ENCODE measurements around the gene KCNQ1. TPM values are rescaled to one million over a fixed set of nuclear protein-coding genes. Genes with fewer than 3 reads are reported as not detected.

The KCNQ1 gene
- total RNA-seq, 1 donor from 2014 or later, result 43.0 TPM

DNA sequence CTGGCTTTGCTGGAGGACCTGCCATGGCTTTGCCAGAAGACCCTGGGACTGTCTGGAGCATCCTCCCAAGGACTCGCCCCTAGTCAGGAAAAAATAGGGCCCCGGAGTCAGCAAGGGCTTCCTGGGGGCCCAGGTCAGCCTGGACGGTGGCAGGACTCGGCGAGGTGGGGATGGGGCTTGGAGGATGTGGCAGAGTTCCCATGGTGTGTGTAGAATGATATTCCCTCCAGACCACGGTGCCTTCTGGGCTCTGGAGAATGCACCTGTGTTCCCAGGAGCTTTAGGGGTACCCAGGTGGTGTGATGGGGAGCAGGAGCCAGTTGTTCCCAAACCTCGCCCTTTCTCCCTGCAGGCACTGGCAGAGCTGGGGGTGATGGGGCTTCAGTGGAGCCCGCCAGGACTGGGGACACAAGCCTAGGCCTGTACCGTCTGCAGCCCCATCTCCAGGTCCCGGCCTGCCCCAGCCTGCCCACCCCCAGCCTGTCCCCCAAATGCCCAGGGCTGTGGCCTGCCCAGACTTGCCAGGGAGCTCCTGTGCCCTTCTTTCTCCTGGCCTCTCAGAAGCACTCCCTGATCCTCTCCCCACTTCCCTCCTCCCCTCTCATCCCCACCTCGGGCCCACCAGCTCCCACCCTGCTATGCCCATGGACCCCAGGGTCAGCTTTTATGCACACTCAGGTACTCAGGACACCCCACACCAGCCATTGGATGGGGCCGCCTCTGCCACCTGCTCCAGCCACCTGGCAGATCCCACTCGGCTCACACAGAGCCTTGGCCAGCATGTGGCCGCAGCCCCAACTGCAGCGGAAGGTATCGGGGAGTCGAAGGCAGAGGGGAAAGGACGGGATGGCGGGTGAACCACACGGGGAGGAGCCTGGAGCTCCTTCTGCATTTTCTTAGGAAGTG is 358.6 kb downstream of the KCNQ1 start:
- intact Hi-C loops (cut with DNase I), result no loop called here
- peak; percentile 74 for DNase-seq (ENCODE audit: low spot score)

DNA sequence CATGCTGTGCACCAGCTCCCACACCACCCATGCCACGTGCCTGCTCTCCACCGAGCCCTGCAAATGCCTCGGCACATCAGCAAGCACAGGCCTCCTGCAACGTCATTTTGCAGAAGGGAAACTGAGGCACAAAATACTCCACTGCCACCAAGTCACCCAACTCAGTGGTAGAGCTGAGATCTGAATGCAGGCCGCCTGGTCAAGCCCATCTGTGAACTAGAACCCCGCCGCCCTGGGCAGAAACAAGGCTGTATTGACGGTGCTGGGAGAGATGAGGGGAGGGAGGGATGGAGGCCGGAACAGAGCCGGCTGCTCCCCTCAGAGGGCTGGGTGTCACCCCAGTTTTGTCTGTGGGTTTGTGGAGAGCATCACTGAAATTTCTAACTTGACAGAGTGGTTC is 359.4 kb downstream of the KCNQ1 start:
- no peak for DNase-seq (ENCODE audit: low spot score)

DNA sequence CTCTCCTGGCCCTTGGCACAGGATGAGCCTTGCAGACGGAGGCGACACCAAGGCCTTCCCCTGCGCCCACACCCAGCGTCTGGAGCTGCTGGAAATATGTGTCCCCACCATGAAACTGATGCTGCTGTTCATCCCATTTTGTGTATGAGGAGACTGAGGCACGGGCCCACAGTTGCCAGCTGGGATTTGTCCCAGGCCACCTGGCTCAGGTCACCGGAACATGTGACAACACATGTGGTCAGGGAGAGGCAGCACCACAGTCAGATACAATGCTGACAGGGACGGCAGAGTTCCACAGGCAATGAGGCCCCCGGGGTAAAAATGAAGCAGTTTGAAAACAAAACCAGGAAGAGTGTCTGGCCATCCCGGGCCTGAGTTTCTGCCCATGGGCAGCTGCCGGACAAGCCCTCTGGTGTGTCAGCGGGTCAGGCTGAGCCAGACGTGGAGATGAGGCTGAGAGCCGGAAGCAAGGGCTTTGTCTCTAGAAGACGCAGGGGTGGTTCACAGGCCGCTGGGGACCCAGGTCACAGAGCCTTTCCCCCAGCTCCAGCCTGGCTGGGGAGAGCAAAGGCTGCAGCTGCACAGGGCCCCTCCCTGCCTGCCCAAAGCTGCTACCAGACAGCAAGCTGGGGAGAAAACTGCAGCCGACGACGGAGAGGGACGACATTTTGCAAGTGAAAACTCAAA is 360.0 kb downstream of the KCNQ1 start:
- peak; percentile 80 for DNase-seq (ENCODE audit: low spot score)
- intact Hi-C loops (cut with DNase I), result no loop called here

More for the DNA sequence above, 359.4 kb downstream of the KCNQ1 start:
- intact Hi-C loops (cut with DNase I), result no loop called here

DNA sequence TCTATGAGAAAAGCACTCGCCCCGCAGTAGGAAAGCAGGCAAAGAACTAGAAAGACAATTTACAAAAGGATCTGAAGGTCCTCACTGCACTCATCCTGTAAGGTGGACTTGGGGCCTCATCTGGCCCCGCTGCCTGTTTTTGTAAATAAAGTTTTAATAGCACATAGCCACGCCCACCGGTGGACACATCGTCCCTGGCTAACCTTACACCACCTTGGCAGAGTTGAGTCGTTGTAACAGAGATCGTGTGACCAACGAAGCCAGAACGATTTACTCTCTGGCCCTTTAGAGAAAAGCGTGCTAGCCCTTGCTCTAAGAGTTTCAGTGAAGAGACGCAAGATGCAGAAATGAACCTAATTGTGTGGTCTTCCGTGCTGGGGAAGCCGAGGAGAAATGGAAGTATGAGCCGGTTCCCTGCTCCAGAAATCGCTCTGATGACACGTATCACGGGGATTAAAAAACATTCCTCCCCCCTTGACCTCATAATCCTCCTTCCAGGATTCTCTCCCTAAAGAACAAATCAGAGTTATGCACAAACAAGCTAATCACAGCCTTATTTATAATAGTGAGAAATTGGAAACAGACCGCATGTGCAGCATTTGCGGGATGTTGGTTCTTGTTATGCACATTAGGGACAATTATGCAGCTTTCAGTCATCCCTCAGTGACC is 360.7 kb downstream of the KCNQ1 start:
- no peak for DNase-seq (ENCODE audit: low spot score)
- intact Hi-C loops (cut with DNase I), result no loop called here

DNA sequence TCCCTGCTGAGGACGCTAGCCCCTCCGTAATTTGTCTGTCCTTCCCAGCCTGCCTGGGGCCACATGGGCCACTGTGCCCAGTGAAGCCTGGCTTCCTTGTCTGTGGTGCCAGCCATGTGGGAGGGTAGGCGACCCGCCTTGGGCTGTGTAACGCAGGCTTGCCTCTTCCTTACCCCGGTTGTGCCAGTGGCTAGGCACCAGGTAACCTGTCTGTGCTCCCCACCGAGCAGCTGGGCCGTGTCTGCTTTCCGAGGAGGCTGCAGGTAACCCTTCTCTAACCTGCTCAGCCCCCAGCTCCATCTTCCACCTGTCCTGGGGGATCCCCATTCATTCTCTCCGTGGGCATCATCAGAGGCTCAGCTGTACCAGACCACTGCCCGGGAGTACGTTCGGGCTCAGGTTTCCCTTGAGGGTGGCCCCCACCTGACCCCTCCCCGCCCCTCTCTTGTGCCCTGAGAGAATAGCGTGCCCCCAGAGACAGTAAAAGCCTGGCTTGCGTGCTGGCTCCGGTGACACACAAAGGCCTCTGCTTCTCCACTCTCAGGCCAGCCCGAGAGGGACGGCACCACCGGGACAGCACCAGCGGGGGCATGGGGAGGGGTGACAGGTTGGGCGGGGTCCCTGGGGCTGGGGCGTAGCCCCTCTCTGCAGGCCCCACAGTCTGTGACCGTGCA is 361.7 kb downstream of the KCNQ1 start:
- DNase-seq (ENCODE audit: low spot score), result peak; percentile 70
- intact Hi-C loops (cut with DNase I), result no loop called here

DNA sequence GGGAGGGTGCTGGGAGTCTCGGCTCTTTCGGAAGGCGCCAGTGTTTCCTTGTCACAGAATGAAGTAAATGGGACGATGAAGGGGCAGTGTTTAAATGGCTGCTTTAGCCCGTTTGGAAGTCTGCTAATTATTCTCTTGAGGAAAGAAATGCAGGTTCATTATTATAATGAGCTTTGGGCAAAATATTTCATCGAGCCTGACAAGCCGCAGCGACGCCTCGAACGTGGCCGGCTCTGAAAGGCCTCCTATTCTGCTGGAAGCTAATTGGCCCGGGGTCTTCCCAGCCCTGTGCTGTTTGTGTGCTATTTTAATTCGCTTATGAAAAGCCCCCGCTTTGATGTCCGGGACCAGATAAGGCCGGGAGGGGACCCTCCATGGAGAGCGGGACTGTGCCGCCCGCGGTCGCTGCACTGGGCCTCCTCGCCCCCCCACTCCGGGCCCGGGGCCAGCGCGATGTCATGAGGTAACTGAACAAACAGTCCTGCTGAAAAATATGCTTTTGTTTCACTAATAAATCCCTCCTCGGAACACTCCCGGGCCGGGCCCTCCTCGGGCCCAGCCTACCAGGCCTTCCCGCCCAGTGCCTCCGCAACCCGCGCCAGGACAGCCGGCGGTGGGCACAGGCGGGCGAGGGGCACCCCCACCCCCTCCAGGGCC is 362.3 kb downstream of the KCNQ1 start:
- DNase-seq (ENCODE audit: low spot score), result peak; percentile 76
- intact Hi-C loops (cut with DNase I), result no loop called here

DNA sequence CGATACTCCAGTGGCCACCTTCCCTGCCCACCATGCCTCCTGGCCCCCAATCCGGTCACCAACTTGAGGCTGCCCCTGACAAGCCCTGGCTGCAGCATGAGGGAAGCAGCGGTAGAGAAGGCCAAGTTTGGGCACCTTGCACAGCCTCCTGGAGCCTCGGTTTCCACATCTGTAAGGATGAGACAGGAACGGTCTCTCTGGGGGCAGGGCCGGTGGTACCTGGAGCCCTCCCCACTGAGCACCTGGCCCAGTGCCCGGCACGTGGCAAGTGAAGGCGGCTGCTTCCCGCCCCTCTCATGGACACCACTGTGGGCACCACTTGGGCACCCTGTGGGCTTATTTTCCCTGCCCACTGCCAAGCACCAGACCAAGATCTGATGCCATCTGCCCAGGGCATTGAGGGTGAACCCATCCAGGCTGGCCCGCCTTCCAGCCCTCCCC is 363.0 kb downstream of the KCNQ1 start:
- peak; percentile 66 for DNase-seq (ENCODE audit: low spot score)
- intact Hi-C loops (cut with DNase I), result no loop called here

GRCh38 chr11:2808850-2809846 is 364.3 kb downstream of the KCNQ1 start:
- intact Hi-C loops (cut with DNase I), result no loop called here

GRCh38 chr11:2809854-2810253 is 365.0 kb downstream of the KCNQ1 start:
- intact Hi-C loops (cut with DNase I), result loop anchor here (5.0 kb wide), 1 partner anchor 77 kb away; the partner anchor contains the start of gene CDKN1C

More at GRCh38 chr11:2808850-2809846, 364.3 kb downstream of the KCNQ1 start:
- peak; percentile 47 for DNase-seq (ENCODE audit: low spot score)

DNA sequence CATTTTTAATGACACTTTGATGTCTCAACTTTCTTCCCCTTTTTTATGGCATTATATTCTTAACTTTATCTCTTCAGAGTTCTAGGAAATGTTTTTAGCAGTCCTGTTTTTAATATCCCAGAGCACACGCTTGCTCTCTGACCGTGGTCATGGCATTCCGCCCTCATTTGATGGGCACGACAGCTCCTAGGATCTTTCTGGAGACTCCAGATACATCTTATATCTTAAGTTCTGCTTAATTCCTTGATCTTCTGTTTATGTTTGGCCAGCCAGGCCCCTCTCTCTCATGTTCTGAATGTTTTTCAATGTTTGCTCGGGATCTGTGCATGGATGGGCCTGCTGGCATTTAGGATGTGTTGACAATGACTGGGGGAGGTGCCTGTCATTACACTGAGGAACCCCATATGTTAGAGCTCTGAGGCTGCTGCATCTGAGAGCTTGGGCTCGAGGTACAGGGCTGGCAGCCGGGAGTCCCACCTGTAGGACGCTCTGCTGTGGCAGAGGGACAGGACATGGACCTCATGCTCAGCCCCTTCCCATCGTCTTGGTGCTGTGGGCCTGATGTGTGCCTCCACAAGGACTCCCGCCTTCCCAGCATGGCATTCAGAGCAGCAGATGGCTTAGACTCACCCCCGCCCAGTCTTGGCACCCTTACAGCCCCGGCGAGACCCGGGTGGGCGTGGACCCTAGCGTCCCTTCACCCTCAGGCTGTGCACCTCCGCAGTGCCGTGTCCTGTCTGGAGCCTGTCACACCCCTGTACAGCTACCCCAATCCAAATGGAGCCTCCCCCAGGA is 365.8 kb downstream of the KCNQ1 start:
- intact Hi-C loops (cut with DNase I), result loop anchor here (5.0 kb wide), 1 partner anchor 77 kb away; the partner anchor contains the start of gene CDKN1C
- no peak for DNase-seq (ENCODE audit: low spot score)

More at GRCh38 chr11:2809854-2810253, 365.0 kb downstream of the KCNQ1 start:
- DNase-seq (ENCODE audit: low spot score), result no peak

- no peak for DNase-seq (ENCODE audit: low spot score)
- intact Hi-C loops (cut with DNase I), result loop anchor here (5.0 kb wide), 1 partner anchor 76 kb away; the partner anchor contains the start of gene CDKN1C
Measured at GRCh38 chr11:2811206-2812091, 366.6 kb downstream of the KCNQ1 start.

- intact Hi-C loops (cut with DNase I), result loop anchor here (5.0 kb wide), 1 partner anchor 75 kb away; the partner anchor contains the start of gene CDKN1C
Measured at GRCh38 chr11:2812371-2812991, 367.7 kb downstream of the KCNQ1 start.

DNA sequence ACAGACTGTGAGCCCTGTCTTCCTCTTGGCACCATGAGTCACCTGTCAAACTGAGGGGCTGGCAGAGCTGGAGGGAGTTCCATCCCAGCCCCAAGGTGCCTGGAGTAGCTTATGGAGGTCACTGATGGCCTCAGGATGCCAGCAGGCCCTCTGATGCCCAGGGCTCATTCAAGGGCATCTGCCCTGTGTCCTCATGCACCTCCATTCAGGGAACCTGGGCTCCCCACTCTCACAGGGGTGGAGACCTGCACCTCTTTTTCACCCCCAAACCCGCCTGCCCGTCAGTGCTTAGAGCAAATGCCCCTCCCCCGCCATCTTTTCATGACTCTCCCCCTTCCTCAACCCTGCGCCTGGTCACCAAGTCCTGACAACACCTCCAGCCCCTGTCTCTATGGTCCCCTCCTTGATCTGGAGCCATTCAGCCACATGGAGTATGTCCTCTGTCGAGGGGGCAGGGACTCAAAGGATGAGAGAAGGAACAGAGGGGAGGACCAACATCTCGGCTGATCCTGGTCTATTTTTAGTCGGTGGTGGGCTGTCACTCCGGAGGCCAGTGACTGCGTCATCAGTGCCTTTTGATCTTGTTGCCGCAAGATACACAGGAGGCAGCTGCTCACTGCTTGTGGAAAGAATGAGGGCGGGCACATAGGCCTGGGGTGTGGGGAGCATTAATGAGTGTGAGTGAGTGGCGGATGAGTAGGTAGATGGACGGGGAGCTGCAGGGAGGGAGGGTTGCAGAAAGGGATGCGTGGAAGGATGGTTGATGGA is 368.5 kb downstream of the KCNQ1 start:
- intact Hi-C loops (cut with DNase I), result loop anchor here (5.0 kb wide), 1 partner anchor 74 kb away; the partner anchor contains the start of gene CDKN1C
- DNase-seq (ENCODE audit: low spot score), result no peak

More at GRCh38 chr11:2812371-2812991, 367.7 kb downstream of the KCNQ1 start:
- DNase-seq (ENCODE audit: low spot score), result no peak

DNA sequence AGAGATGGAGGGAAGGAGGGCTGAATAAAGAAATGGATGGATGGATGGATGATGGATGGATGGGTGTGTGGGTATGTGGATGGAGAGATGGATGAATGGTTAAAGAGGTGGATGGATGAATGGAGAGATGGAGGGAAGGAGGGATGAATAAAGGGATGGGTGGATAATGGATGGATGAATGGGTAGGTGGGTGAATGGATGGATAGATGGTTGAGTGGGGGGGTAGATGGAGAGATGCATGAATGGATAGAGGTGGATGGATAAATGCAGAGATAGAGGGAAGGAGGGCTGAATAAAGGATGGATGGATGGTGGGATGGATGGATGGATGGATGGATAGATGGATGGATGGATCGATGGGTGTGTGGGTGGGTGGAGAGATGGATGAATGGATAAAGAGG is 369.2 kb downstream of the KCNQ1 start:
- intact Hi-C loops (cut with DNase I), result loop anchor here (5.0 kb wide), 1 partner anchor 73 kb away; the partner anchor contains the start of gene CDKN1C

More for the DNA sequence above, 369.2 kb downstream of the KCNQ1 start:
- no peak for DNase-seq (ENCODE audit: low spot score)

Measured in cardiac septum (tissue), 1 donor.